ENCODE results near the gene FOXN3. TPM values are rescaled to one million over a fixed set of nuclear protein-coding genes. Genes with fewer than 3 reads are reported as not detected.

FOXN3 gene
- total RNA-seq, 1 donor from 2014 or later = 27.8 TPM

- DNase-seq (ENCODE audit: low read depth) = no peak
- no peak for TF ChIP-seq CTCF (conservative IDR thresholded peaks at IDR 0.05; ENCODE audit: low read depth, low read length)
- H3K4me3 ChIP-seq (ENCODE audit: low read depth, low read length) = no peak overlapping the region
Observed at GRCh38 chr14:89411976-89412375, 5.1 kb downstream of the FOXN3 start.

- no peak for TF ChIP-seq CTCF (conservative IDR thresholded peaks at IDR 0.05; ENCODE audit: low read depth, low read length)
- no peak overlapping the region for H3K4me3 ChIP-seq (ENCODE audit: low read depth, low read length)
- DNase-seq (ENCODE audit: low read depth) = no peak
Observed at GRCh38 chr14:89409961-89410360, 7.1 kb downstream of the FOXN3 start.

GRCh38 chr14:89408907-89409700 is 7.9 kb downstream of the FOXN3 start:
- no peak for DNase-seq (ENCODE audit: low read depth)
- H3K4me3 ChIP-seq (ENCODE audit: low read depth, low read length) = no peak overlapping the region
- TF ChIP-seq CTCF (conservative IDR thresholded peaks at IDR 0.05; ENCODE audit: low read depth, low read length) = no peak

- H3K4me3 ChIP-seq (ENCODE audit: low read depth, low read length) = no peak overlapping the region
- no peak for TF ChIP-seq CTCF (conservative IDR thresholded peaks at IDR 0.05; ENCODE audit: low read depth, low read length)
- no peak for DNase-seq (ENCODE audit: low read depth)
Observed at GRCh38 chr14:89407856-89408255, 9.2 kb downstream of the FOXN3 start.

- no peak for DNase-seq (ENCODE audit: low read depth)
- no peak overlapping the region for H3K4me3 ChIP-seq (ENCODE audit: low read depth, low read length)
- TF ChIP-seq CTCF (conservative IDR thresholded peaks at IDR 0.05; ENCODE audit: low read depth, low read length) = no peak
Observed at GRCh38 chr14:89406941-89407340, 10.1 kb downstream of the FOXN3 start.

- no peak for TF ChIP-seq CTCF (conservative IDR thresholded peaks at IDR 0.05; ENCODE audit: low read depth, low read length)
- no peak overlapping the region for H3K4me3 ChIP-seq (ENCODE audit: low read depth, low read length)
- no peak for DNase-seq (ENCODE audit: low read depth)
Observed at GRCh38 chr14:89406361-89406760, 10.7 kb downstream of the FOXN3 start.

GRCh38 chr14:89405712-89406111 is 11.3 kb downstream of the FOXN3 start:
- no peak for DNase-seq (ENCODE audit: low read depth)
- no peak for TF ChIP-seq CTCF (conservative IDR thresholded peaks at IDR 0.05; ENCODE audit: low read depth, low read length)
- no peak overlapping the region for H3K4me3 ChIP-seq (ENCODE audit: low read depth, low read length)
